ENCODE measurements around the gene SLC7A5. TPM values are rescaled to one million over a fixed set of nuclear protein-coding genes. Genes with fewer than 3 reads are reported as not detected.
"Not testable (repeated sequence)": the region's sequence is repeated elsewhere in the genome, so short reads cannot be mapped to it uniquely, and the experiment has no call there.

The SLC7A5 gene
- total RNA-seq, 2 donors from 2014 or later = 130 to 233 TPM

- Mint-ChIP-seq H3K27me3 (peaks cover 3% of the 10 kb centered on the region), H3K9me3 (no peaks in the 10 kb centered on the region), H3K27ac (no peak overlapping the region), H3K4me3 (no peak overlapping the region), H3K36me3 (ENCODE audit: low read depth) (no peaks in the 10 kb centered on the region), H3K4me1 (peaks cover 6% of the 10 kb centered on the region)
- ATAC-seq (replicated peaks) = no peak
Measured at GRCh38 chr16:87803385-87803784, 65.9 kb downstream of the SLC7A5 start.

DNA sequence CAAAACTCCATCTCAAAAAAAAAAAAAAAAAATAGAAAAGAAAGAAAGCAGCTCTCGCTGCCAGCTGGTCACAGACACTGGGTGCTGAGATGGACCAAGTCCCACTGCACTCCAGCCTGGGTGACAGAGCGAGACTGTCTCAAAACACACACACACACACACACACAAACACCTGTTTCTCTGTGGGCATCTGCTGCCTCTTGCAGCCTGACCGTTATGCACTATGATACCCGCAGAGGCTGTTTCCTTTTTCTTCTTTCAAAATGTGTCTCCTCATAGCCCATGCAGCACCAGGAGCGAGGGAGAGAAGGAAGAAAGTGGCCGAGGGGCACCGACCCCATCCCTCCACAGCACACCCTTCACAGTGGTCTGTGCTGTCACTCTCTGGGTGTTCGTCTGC lies 66.6 kb downstream of the SLC7A5 start:
- no peak overlapping the region for H3K4me3 Mint-ChIP-seq
- peaks cover 6% of the 10 kb centered on the region for H3K4me1 Mint-ChIP-seq
- no peak overlapping the region for H3K27ac Mint-ChIP-seq
- peaks cover 3% of the 10 kb centered on the region for H3K27me3 Mint-ChIP-seq
- no peaks in the 10 kb centered on the region for H3K9me3 Mint-ChIP-seq
- H3K36me3 Mint-ChIP-seq (ENCODE audit: low read depth) = no peaks in the 10 kb centered on the region
- no peak for ATAC-seq (replicated peaks)

- no peaks in the 10 kb centered on the region for H3K9me3 Mint-ChIP-seq
- ATAC-seq (replicated peaks) = no peak
- no peak overlapping the region for H3K27ac Mint-ChIP-seq
- H3K27me3 Mint-ChIP-seq = peaks cover 2% of the 10 kb centered on the region
- no peak overlapping the region for H3K4me3 Mint-ChIP-seq
- no peaks in the 10 kb centered on the region for H3K36me3 Mint-ChIP-seq (ENCODE audit: low read depth)
- peaks cover 4% of the 10 kb centered on the region for H3K4me1 Mint-ChIP-seq
Measured at GRCh38 chr16:87801679-87802259, 67.5 kb downstream of the SLC7A5 start.

DNA sequence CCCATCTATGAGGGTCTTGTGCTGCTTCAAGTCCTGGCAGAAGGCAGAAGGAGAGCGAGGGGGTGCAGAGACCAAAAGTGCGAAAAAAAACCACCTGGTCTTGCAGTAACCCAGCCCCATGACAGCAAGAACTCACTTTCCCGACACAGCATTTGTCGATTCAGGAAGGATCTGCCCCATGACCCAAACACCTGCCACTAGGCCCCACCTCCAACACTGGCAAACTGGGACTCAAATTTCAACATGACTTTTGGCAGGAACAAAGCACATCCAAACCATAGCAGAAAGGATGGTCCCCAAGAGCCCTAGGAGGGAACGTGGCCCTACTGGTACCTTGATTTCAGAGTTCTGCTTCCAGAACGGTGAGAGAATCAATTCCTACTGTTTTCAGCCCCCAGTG lies 68.8 kb downstream of the SLC7A5 start:
- H3K4me1 Mint-ChIP-seq = no peaks in the 10 kb centered on the region
- H3K9me3 Mint-ChIP-seq = no peaks in the 10 kb centered on the region
- ATAC-seq (replicated peaks) = no peak
- H3K27me3 Mint-ChIP-seq = no peaks in the 10 kb centered on the region
- no peak overlapping the region for H3K27ac Mint-ChIP-seq
- no peaks in the 10 kb centered on the region for H3K36me3 Mint-ChIP-seq (ENCODE audit: low read depth)
- no peak overlapping the region for H3K4me3 Mint-ChIP-seq

DNA sequence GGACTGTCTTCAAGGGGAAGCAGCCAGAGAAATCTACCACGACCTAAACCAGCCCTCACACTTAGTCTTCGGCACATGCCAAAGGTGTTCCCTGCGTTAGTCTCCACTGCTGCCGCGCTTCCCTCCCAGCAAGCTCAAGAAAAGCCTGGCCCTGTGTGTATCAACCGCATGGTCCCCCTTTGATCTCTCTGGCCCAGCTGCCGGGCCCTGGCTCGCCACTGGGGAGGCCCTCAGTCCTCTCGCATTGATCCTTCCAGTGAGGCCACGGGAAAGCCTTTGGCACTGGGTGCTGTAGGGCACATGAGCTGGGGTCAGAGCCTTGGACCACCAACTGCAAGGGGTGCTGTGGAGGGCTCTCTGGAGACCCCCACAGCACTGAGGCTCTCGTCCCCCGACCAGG lies 74.0 kb downstream of the SLC7A5 start:
- Mint-ChIP-seq H3K4me3 (no peak overlapping the region), H3K9me3 (no peaks in the 10 kb centered on the region), H3K27me3 (no peaks in the 10 kb centered on the region), H3K27ac (no peak overlapping the region), H3K36me3 (ENCODE audit: low read depth) (no peaks in the 10 kb centered on the region), H3K4me1 (no peaks in the 10 kb centered on the region)
- ATAC-seq (replicated peaks) = no peak

- no peaks in the 10 kb centered on the region for H3K9me3 Mint-ChIP-seq
- ATAC-seq (replicated peaks) = no peak
- no peak overlapping the region for H3K4me3 Mint-ChIP-seq
- no peaks in the 10 kb centered on the region for H3K27me3 Mint-ChIP-seq
- H3K4me1 Mint-ChIP-seq = no peaks in the 10 kb centered on the region
- H3K36me3 Mint-ChIP-seq (ENCODE audit: low read depth) = no peaks in the 10 kb centered on the region
- H3K27ac Mint-ChIP-seq = no peak overlapping the region
Measured at GRCh38 chr16:87794485-87795078, 74.7 kb downstream of the SLC7A5 start.

DNA sequence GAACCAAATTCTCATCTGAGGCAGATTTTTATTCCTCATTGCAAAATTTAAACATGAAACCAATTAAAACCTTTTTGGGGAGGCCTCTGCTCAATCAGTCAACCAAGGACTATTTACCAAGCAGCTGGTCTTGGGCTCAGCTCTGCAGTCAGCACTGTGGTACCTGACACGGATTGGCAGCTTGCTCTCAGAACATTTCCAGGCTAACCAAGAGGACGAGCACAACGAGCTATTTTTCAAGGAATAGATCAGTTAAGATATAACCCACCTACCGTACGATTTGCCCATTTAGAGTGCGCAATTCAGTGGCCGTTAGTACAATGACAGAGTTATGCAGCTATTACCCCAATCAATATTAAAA lies 77.1 kb downstream of the SLC7A5 start:
- Mint-ChIP-seq H3K4me1 (no peaks in the 10 kb centered on the region), H3K4me3 (no peak overlapping the region), H3K9me3 (no peaks in the 10 kb centered on the region), H3K27me3 (no peaks in the 10 kb centered on the region), H3K36me3 (ENCODE audit: low read depth) (no peaks in the 10 kb centered on the region), H3K27ac (no peak overlapping the region)
- ATAC-seq (replicated peaks) = no peak

DNA sequence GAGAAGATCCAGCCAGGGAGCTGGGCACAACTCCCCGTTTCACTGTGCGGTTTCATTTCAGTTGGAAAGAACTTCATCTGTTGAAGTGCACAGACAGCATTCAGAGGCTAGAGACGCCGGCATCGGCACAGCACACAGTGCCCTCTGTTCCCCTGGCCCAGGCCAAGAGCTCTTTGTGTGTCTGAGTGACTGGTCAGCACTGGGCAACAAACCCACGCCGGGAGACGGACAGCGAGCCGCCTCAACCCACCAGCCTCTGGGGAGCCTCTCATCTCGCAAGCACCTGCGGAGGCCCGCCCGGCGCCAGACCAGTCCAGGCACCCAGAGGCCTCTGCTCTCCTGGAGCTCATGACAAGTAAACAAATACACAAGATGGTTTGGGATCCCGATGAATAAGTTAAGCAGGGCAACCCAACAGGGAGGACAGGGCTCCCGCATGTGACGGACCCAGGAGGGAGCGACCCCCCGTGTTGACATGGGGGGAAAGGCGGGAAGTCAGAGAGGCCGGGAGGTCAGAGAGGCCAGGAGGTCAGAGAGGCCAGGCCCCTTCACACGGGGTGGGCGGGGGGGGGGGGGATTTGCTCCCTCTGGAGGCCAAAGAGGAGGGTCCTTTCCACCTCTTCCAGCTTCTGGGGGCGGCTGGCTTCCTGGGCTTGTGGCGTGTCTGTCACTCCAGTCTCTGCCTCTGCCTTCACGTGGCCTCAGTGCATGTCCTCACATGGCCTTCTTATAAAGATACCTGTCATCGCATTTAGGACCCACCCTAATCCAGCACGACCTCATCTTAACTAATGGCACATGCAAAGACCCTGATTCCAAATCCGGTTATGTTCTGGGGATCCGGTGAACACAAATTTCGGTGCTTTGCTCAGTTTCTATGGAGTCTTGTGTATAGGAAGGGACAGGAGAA lies 77.8 kb downstream of the SLC7A5 start:
- no peak for ATAC-seq (replicated peaks)
- no peaks in the 10 kb centered on the region for H3K27me3 Mint-ChIP-seq
- H3K4me3 Mint-ChIP-seq = no peak overlapping the region
- no peaks in the 10 kb centered on the region for H3K4me1 Mint-ChIP-seq
- H3K36me3 Mint-ChIP-seq (ENCODE audit: low read depth) = no peaks in the 10 kb centered on the region
- H3K27ac Mint-ChIP-seq = no peak overlapping the region
- no peaks in the 10 kb centered on the region for H3K9me3 Mint-ChIP-seq

DNA sequence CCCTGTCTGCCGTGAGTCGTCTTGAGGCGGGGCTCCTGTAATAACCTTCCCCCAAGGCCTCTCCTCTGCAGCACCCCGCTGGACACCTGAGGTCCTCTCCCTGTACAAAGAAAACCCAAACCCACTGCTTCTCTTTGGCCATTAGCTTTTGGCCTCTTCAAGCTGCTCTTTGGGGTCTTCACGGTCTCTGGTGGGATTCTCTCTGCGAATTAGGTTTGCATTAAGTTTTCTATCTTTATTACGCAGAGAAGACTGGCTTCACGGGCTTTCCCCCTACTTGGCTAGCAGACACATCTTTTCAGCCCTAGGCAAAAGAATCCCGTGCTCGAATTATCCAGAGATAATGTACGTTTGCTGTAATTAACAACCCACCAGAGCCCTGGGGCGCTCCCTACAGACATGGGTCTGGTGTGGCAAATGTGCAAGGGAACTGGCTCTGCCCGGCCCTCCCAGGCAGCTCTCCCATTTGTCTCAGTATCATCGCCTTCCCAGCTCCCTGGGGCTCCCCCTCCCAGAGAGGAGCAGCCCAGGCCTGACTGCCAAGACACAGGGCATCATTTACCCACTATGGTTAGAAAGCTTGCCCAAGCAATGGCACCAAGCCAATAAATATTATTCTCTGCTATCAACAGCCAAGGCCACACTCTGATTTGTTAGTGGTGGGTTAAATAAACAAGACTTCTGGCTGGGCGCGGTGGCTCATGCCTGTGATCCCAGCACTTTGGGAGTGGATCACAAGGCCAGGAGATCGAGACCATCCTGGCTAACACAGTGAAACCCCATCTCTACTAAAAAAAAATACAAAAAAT lies 78.8 kb downstream of the SLC7A5 start:
- H3K27me3 Mint-ChIP-seq = no peaks in the 10 kb centered on the region
- H3K27ac Mint-ChIP-seq = no peak overlapping the region
- H3K36me3 Mint-ChIP-seq (ENCODE audit: low read depth) = no peaks in the 10 kb centered on the region
- no peak overlapping the region for H3K4me3 Mint-ChIP-seq
- H3K4me1 Mint-ChIP-seq = no peaks in the 10 kb centered on the region
- no peaks in the 10 kb centered on the region for H3K9me3 Mint-ChIP-seq
- no peak for ATAC-seq (replicated peaks)

DNA sequence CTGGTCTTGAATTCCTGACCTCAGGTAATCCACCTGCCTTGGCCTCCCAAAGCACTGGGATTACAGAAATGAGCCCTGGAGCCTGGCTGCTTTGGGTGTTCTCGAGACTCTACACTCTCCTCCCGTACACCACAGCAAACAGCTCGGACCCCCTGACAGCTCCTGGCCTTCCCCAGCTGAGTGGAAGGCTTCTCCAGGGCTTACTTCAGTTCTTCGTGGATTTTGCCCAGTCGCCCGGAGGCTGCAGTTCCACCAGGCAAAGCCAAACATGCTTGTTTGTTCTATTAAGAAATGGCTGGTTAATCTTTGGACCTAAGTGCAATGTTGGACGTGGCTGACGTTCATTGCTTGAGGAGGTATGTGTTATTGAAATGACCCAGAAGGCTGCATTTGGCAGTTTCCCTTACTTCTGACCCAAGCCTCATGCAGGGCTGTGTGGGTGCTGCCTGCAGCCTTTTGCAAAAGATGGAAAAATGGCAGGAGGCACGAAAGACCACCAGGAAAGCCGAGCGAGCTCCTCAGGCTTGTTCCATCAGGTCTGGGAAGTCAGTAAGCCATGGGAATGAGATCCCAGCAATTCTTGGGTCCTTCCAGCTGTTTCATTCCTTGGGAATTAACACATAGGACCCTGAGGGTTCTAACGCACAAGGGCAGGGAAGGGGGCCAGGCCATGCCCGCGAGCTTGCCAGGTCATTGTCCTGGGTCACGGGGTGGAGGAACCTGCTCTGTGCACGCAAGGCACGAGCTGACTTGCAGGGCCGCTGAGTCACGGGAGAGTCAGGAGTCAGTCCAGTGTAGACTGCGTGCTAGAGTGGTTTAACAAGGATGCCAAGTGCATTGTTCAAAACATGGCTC lies 79.6 kb downstream of the SLC7A5 start:
- no peak for ATAC-seq (replicated peaks)
- no peak overlapping the region for H3K27ac Mint-ChIP-seq
- H3K4me1 Mint-ChIP-seq = no peaks in the 10 kb centered on the region
- no peaks in the 10 kb centered on the region for H3K9me3 Mint-ChIP-seq
- no peaks in the 10 kb centered on the region for H3K36me3 Mint-ChIP-seq (ENCODE audit: low read depth)
- no peaks in the 10 kb centered on the region for H3K27me3 Mint-ChIP-seq
- no peak overlapping the region for H3K4me3 Mint-ChIP-seq

- H3K9me3 Mint-ChIP-seq; H3K27ac Mint-ChIP-seq; H3K27me3 Mint-ChIP-seq; ATAC-seq (replicated peaks); H3K4me1 Mint-ChIP-seq; H3K36me3 Mint-ChIP-seq (ENCODE audit: low read depth); H3K4me3 Mint-ChIP-seq: not testable (repeated sequence)
Measured at GRCh38 chr16:87788730-87789436, 80.4 kb downstream of the SLC7A5 start.

DNA sequence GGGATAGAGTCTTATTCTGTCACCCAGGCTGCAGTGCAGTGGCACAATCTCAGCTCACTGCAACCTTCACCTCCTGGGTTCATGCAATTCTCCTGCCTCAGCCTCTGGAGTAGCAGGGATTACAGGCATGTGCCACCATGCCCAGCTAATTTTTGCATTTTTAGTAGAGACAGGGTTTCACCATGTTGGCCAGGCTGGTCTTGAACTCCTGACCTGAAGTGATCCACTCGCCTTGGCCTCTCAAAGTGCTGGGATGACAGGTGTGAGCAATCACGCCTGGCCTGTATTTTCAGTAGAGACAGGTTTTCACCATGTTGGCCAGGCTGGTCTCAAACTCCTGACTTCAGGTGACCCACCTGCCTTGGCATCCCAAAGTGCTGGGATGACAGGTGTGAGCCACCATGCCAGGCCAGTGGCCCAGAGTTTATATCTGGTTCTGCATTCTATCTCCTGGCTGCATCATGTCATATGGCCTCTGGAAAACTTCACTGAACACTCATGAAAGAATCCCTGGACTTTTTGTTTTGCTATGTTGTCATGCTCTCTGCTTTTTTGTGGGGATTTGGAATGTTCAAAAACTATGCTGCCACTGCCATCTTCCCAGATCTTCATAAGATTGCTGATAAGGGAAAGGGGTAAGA lies 81.7 kb downstream of the SLC7A5 start:
- ATAC-seq (replicated peaks); H3K4me1 Mint-ChIP-seq; H3K36me3 Mint-ChIP-seq (ENCODE audit: low read depth); H3K27ac Mint-ChIP-seq; H3K9me3 Mint-ChIP-seq; H3K4me3 Mint-ChIP-seq; H3K27me3 Mint-ChIP-seq: not testable (repeated sequence)

DNA sequence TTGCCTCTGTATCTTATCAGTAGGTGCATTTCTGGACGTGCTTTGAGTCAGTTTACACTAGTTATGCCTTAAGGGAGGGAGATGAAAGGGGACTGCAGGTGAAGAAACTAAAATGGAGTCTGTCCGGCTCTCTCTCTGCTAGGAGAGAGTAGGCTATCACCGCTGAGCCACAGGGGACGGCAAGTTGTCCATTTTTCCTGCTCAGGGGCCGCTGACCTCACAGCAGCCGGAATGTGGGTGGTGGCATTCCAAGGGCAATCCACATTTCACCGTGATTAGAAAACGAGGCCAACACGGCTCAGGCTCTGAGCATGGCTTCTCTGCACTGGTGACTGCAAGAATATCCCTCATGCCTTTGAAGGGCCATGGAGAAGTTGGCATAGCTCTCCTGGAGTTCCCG lies 84.5 kb downstream of the SLC7A5 start:
- H3K36me3 Mint-ChIP-seq (ENCODE audit: low read depth) = no peaks in the 10 kb centered on the region
- H3K27ac Mint-ChIP-seq = no peak overlapping the region
- no peaks in the 10 kb centered on the region for H3K9me3 Mint-ChIP-seq
- no peaks in the 10 kb centered on the region for H3K27me3 Mint-ChIP-seq
- peaks cover 14% of the 10 kb centered on the region for H3K4me1 Mint-ChIP-seq
- ATAC-seq (replicated peaks) = no peak
- H3K4me3 Mint-ChIP-seq = no peak overlapping the region
